Fibroblast of skin of left quadriceps (primary cell): ENCODE measurements around the gene AGPAT3.
"Not testable (repeated sequence)": the region's sequence is repeated elsewhere in the genome, so short reads cannot be mapped to it uniquely, and the experiment has no call there.

ENCODE experiments used
- DNase-seq, 2 experiments: peaks; one replicate each; pipeline ENCODE4 v3.0.0-alpha.2; 2013; ENCODE audit warnings: low read depth in 2 of 2

The AGPAT3 gene

GRCh38 chr21:43884012-43884860, 19.2 kb downstream of the AGPAT3 start:
- DNase-seq = no peak

- DNase-seq = no peak
Observed at GRCh38 chr21:43884861-43885417, 19.9 kb downstream of the AGPAT3 start.

GRCh38 chr21:43885721-43886120, 20.7 kb downstream of the AGPAT3 start:
- DNase-seq = no peak

- no peak for DNase-seq
Observed at GRCh38 chr21:43886565-43886964, 21.5 kb downstream of the AGPAT3 start.

GRCh38 chr21:43889069-43889468, 24.0 kb downstream of the AGPAT3 start:
- no peak for DNase-seq

- no peak for DNase-seq
Observed at GRCh38 chr21:43890042-43890441, 25.0 kb downstream of the AGPAT3 start.

- no peak for DNase-seq
Observed at GRCh38 chr21:43892334-43892733, 27.3 kb downstream of the AGPAT3 start.

GRCh38 chr21:43892984-43893535, 28.0 kb downstream of the AGPAT3 start:
- DNase-seq = no peak

GRCh38 chr21:43893536-43894205, 28.6 kb downstream of the AGPAT3 start:
- DNase-seq = no peak

- DNase-seq = no peak
Observed at GRCh38 chr21:43894206-43894577, 29.2 kb downstream of the AGPAT3 start.

GRCh38 chr21:43895196-43895595, 30.2 kb downstream of the AGPAT3 start:
- DNase-seq = no peak

- DNase-seq = not testable (repeated sequence)
Observed at GRCh38 chr21:43896696-43897299, 31.8 kb downstream of the AGPAT3 start.

- DNase-seq = no peak
Observed at GRCh38 chr21:43899307-43900077, 34.5 kb downstream of the AGPAT3 start.

- DNase-seq = no peak
Observed at GRCh38 chr21:43900078-43900385, 35.0 kb downstream of the AGPAT3 start.

- no peak for DNase-seq
Observed at GRCh38 chr21:43900690-43901089, 35.7 kb downstream of the AGPAT3 start.

- DNase-seq = no peak
Observed at GRCh38 chr21:43902441-43902840, 37.4 kb downstream of the AGPAT3 start.

GRCh38 chr21:43903451-43904091, 38.5 kb downstream of the AGPAT3 start:
- DNase-seq = no peak

- DNase-seq = no peak
Observed at GRCh38 chr21:43904331-43904781, 39.3 kb downstream of the AGPAT3 start.

GRCh38 chr21:43905726-43906455, 40.9 kb downstream of the AGPAT3 start:
- no peak for DNase-seq
